ES-I3 (cell line): ENCODE measurements around the gene PYY.

Experiments used
- H3K36me3 ChIP-seq: 2 replicates; pipeline ENCODE4 v1.6.1; 2013; ENCODE audit warnings: mild to moderate bottlenecking, low read length, control low read depth, moderate library complexity; ENCODE audit not compliant: insufficient read depth
- H3K4me1 ChIP-seq: 2 replicates; pipeline ENCODE4 v1.6.1; 2013; ENCODE audit warnings: mild to moderate bottlenecking, control low read depth, low read length; ENCODE audit not compliant: insufficient read depth
- H3K9ac ChIP-seq: 2 replicates; pipeline ENCODE4 v1.6.1; 2013; ENCODE audit warnings: low read depth, mild to moderate bottlenecking, low read length, moderate library complexity
- H3K9me3 ChIP-seq: 2 replicates; pipeline ENCODE4 v1.6.1; 2013; ENCODE audit warnings: mild to moderate bottlenecking, low read length, moderate library complexity; ENCODE audit not compliant: control insufficient read depth, insufficient read depth

The PYY gene

GRCh38 chr17:43907998-43908721 lies 45.6 kb downstream of the PYY start:
- H3K36me3 ChIP-seq: no peaks in the 10 kb centered on the region
- no peaks in the 10 kb centered on the region for H3K9me3 ChIP-seq
- H3K9ac ChIP-seq: peak overlapping the region; percentile 82; the same call in 1 of the 2 replicates
- H3K4me1 ChIP-seq: peaks cover 6% of the 10 kb centered on the region; the same call in 1 of the 2 replicates

- Histone ChIP-seq H3K4me1 (peaks cover 6% of the 10 kb centered on the region; the same call in 1 of the 2 replicates), H3K9ac (peak within 1 kb of the TSS; percentile 82), H3K36me3 (no peaks in the 10 kb centered on the region), H3K9me3 (no peaks in the 10 kb centered on the region)
Observed at GRCh38 chr17:43907425-43907981, 46.2 kb downstream of the PYY start, which contains the start of gene MPP2. MPP2 (minus strand) TSS chr17:43907536; CDS start chr17:43904460, 3,076 bp downstream.

GRCh38 chr17:43906951-43907424 lies 46.8 kb downstream of the PYY start:
- Histone ChIP-seq H3K36me3 (no peaks in the 10 kb centered on the region), H3K9ac (peak overlapping the region; percentile 82; the same call in 1 of the 2 replicates)

GRCh38 chr17:43905985-43906852 lies 47.5 kb downstream of the PYY start:
- H3K4me1 ChIP-seq: peaks cover 14% of the 10 kb centered on the region
- no peaks in the 10 kb centered on the region for H3K36me3 ChIP-seq
- no peaks in the 10 kb centered on the region for H3K9me3 ChIP-seq
- peak overlapping the region; percentile 82 for H3K9ac ChIP-seq

More at GRCh38 chr17:43906951-43907424, 46.8 kb downstream of the PYY start:
- H3K4me1 ChIP-seq: peaks cover 6% of the 10 kb centered on the region; the same call in 1 of the 2 replicates
- no peaks in the 10 kb centered on the region for H3K9me3 ChIP-seq

GRCh38 chr17:43905400-43905984 lies 48.2 kb downstream of the PYY start:
- Histone ChIP-seq H3K36me3 (no peaks in the 10 kb centered on the region), H3K9ac (peak overlapping the region; percentile 55), H3K4me1 (peaks cover 17% of the 10 kb centered on the region), H3K9me3 (no peaks in the 10 kb centered on the region)
